SU-DHL-6 (cell line): ENCODE results near the gene SYT11.

Source experiments
- H2AFZ ChIP-seq: fragments of 200-600 bp; sonication (generic); 2 replicates; pipeline ENCODE4 v1.6.1; 2014; ENCODE audit warnings: low read depth, mild to moderate bottlenecking, moderate library complexity, mixed read lengths, antibody characterized with exemption, low read length; ENCODE audit not compliant: severe bottlenecking
- H3F3A ChIP-seq: fragments of 200-600 bp; shearing (Covaris generic); 2 replicates; pipeline ENCODE4 v1.6.0; 2016; ENCODE audit warnings: antibody characterized with exemption, mild to moderate bottlenecking; ENCODE audit not compliant: insufficient read depth
- H3K27ac ChIP-seq: fragments of 200-600 bp; sonication (generic); 2 replicates; pipeline ENCODE4 v1.5.1; 2016; ENCODE audit warnings: low read depth, mild to moderate bottlenecking, low read length, moderate library complexity, mixed read lengths
- H3K27me3 ChIP-seq: fragments of 200-600 bp; sonication (generic), shearing (Covaris generic); 2 replicates; pipeline ENCODE4 v1.6.0; 2014; ENCODE audit warnings: mild to moderate bottlenecking, low read length
- H3K36me3 ChIP-seq: fragments of 200-600 bp; sonication (generic); 2 replicates; pipeline ENCODE4 v1.6.1; 2014; ENCODE audit warnings: mild to moderate bottlenecking, low read length, mixed read lengths
- H3K4me2 ChIP-seq: fragments of 300-600, 200-600 bp; shearing (Covaris generic), sonication (generic); 2 replicates; pipeline ENCODE4 v1.6.0; 2014; ENCODE audit warnings: low read length, low read depth, mild to moderate bottlenecking; ENCODE audit not compliant: poor library complexity, severe bottlenecking
- H3K4me3 ChIP-seq: fragments of 200-600 bp; sonication (generic); 2 replicates; pipeline ENCODE4 v1.5.1; 2014; ENCODE audit warnings: antibody characterized with exemption, low read length, mild to moderate bottlenecking, mixed read lengths; ENCODE audit not compliant: insufficient read depth, poor library complexity, severe bottlenecking
- H3K79me2 ChIP-seq: fragments of 200-600 bp; sonication (generic); 2 replicates; pipeline ENCODE4 v1.6.1; 2014; ENCODE audit warnings: mild to moderate bottlenecking, low read length, moderate library complexity; ENCODE audit not compliant: insufficient read depth
- H3K9ac ChIP-seq: fragments of 200-600 bp; sonication (generic); 2 replicates; pipeline ENCODE4 v1.7.0; 2014; ENCODE audit warnings: mild to moderate bottlenecking, low read length
- H3K9me2 ChIP-seq: fragments of 200-600 bp; sonication (generic); replicated peaks from 2 replicates; pipeline ENCODE4 v1.6.1; 2014; ENCODE audit warnings: low read length; ENCODE audit not compliant: insufficient read depth
- H3K9me3 ChIP-seq: fragments of 200-600 bp; sonication (generic); 2 replicates; pipeline ENCODE4 v1.6.1; 2014; ENCODE audit warnings: low read length, mixed read lengths; ENCODE audit not compliant: insufficient read depth
- H4K20me1 ChIP-seq: fragments of 200-600 bp; sonication (generic); 2 replicates; pipeline ENCODE4 v1.6.1; 2014; ENCODE audit warnings: low read depth, mild to moderate bottlenecking, antibody characterized with exemption, low read length, moderate library complexity, mixed read lengths
- CTCF ChIP-seq: fragments of 200-600 bp; sonication (generic); IDR thresholded peaks from one replicate; pipeline ENCODE4 v1.5.1; 2017; ENCODE audit warnings: antibody characterized with exemption, mild to moderate bottlenecking, low read length, moderate library complexity; ENCODE audit not compliant: insufficient read depth, poor library complexity, severe bottlenecking
- EZH2phosphoT487 ChIP-seq: fragments of 200-600 bp; sonication (generic), shearing (Covaris generic); conservative IDR thresholded peaks from 2 replicates; pipeline ENCODE4 v1.6.1; 2018; ENCODE audit warnings: mild to moderate bottlenecking, antibody characterized with exemption, low read length, moderate library complexity, mixed read lengths

SYT11 gene

GRCh38 chr1:155933591-155934096 lies 74.3 kb downstream of the SYT11 start:
- peak overlapping the region; percentile 94 for H3K9ac ChIP-seq
- H3K9me3 ChIP-seq = no peaks in the 10 kb centered on the region
- H3K36me3 ChIP-seq = peaks cover 34% of the 10 kb centered on the region
- peaks cover 39% of the 10 kb centered on the region for H3F3A ChIP-seq
- no peaks in the 10 kb centered on the region for H3K27me3 ChIP-seq
- peaks cover 54% of the 10 kb centered on the region for H3K79me2 ChIP-seq
- H2AFZ ChIP-seq = no peak overlapping the region
- H3K9me2 ChIP-seq = no peaks in the 10 kb centered on the region
- no peak for TF ChIP-seq CTCF
- TF ChIP-seq EZH2phosphoT487 = no peak
- peak overlapping the region; percentile 88 for H3K4me2 ChIP-seq
- peak overlapping the region; percentile 68 for H3K27ac ChIP-seq
- H3K4me3 ChIP-seq = peak overlapping the region; percentile 93
- peaks cover 33% of the 10 kb centered on the region for H4K20me1 ChIP-seq

- Histone ChIP-seq H3K27me3 (no peaks in the 10 kb centered on the region), H4K20me1 (peaks cover 29% of the 10 kb centered on the region), H3K27ac (peak within 1 kb of the TSS; percentile 83), H2AFZ (peak within 1 kb of the TSS; percentile 91), H3K4me3 (peak within 1 kb of the TSS; percentile 93), H3F3A (peaks cover 35% of the 10 kb centered on the region), H3K9me3 (no peaks in the 10 kb centered on the region), H3K9ac (peak within 1 kb of the TSS; percentile 94), H3K9me2 (no peaks in the 10 kb centered on the region), H3K79me2 (peaks cover 47% of the 10 kb centered on the region), H3K36me3 (peaks cover 28% of the 10 kb centered on the region), H3K4me2 (peak within 1 kb of the TSS; percentile 99)
- no peak for TF ChIP-seq CTCF
- TF ChIP-seq EZH2phosphoT487 = no peak
Observed at GRCh38 chr1:155934097-155934935, 74.9 kb downstream of the SYT11 start, which contains the start of gene KHDC4. TSS of gene KHDC4 (minus strand) at chr1:155934413. CDS start at chr1:155934373, 40 bp downstream.
